ENCODE results near the gene GPX2.

The GPX2 gene

DNA sequence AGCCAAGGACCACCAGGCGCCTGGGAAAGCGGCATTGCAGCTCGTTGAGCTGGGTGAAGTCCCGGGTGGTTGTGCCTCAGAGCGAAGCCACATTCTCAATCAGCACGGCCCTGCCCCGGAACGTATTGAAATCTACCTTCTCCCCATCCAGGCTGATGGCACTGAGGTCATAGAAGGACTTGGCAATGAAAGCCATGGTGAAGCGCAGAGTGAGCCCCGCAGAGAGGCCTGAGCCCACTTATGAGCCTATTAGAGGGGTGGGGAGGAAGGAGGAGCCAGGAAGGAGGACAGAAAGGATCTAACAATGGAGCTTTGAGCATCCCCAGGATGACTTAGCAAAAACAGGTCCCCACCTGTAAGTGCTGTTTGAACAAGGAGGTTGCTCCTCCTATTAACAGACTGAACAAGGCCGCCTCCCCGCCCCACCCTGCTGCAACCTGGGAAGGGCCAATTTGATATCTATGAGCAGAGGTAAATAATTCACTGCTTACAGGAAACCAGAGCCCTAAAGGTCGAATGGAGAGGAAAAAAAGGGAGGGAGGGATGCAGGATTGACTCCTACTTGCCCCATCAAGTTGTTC, at the start of gene GPX2:
Gene GPX2, minus strand, starts transcription at position 215 of the 581 bp plus-strand sequence. Its CDS starts 19 bp downstream, at position 196.
- H3K9me3 ChIP-seq (ENCODE audit: control insufficient read depth, insufficient read depth, low read length) = no peaks in the 10 kb centered on the region
- no peak within 1 kb of the TSS for H3K4me3 ChIP-seq (ENCODE audit: low read depth, low read length)
- peaks cover 15% of the 10 kb centered on the region; the same call in 1 of the 2 replicates for H3K36me3 ChIP-seq (ENCODE audit: control insufficient read depth, insufficient read depth, low read length)
- H3K27ac ChIP-seq (ENCODE audit: low read depth, low read length) = peak within 1 kb of the TSS; percentile 33
- no peaks in the 10 kb centered on the region for H3K27me3 ChIP-seq (ENCODE audit: control insufficient read depth, insufficient read depth, low read length)
- no peak within 1 kb of the TSS for H3K9ac ChIP-seq (ENCODE audit: low read depth, low read length)
- peaks cover 22% of the 10 kb centered on the region for H3K4me1 ChIP-seq (ENCODE audit: control insufficient read depth, insufficient read depth, low read length)

DNA sequence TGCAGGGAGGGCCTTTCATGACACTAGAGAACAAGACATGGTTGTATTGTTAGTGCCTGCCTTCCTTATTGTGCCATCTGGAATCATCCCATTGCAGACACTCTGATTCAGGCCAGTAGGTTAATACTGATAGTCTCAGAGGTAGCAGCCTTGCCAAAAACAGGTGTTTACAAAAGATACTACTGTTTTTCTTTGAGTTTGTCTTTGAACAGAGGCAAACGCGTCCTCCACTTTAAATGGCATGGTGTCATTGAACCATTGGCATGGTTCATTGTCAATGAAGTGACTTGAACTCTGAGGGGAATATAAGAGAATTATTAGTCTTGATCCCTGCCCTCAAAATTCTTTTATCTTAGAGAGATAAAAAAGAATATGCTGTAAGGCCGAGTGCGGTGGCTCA, 48.4 kb upstream of the GPX2 start:
- Histone ChIP-seq H3K27ac (ENCODE audit: low read depth, low read length) (no peak overlapping the region), H3K4me1 (ENCODE audit: control insufficient read depth, insufficient read depth, low read length) (peaks cover 10% of the 10 kb centered on the region; the same call in 1 of the 2 replicates), H3K4me3 (ENCODE audit: low read depth, low read length) (no peak overlapping the region), H3K9ac (ENCODE audit: low read depth, low read length) (no peak overlapping the region), H3K36me3 (ENCODE audit: control insufficient read depth, insufficient read depth, low read length) (no peaks in the 10 kb centered on the region), H3K27me3 (ENCODE audit: control insufficient read depth, insufficient read depth, low read length) (peaks cover 4% of the 10 kb centered on the region; the same call in 1 of the 2 replicates), H3K9me3 (ENCODE audit: control insufficient read depth, insufficient read depth, low read length) (no peaks in the 10 kb centered on the region)

DNA sequence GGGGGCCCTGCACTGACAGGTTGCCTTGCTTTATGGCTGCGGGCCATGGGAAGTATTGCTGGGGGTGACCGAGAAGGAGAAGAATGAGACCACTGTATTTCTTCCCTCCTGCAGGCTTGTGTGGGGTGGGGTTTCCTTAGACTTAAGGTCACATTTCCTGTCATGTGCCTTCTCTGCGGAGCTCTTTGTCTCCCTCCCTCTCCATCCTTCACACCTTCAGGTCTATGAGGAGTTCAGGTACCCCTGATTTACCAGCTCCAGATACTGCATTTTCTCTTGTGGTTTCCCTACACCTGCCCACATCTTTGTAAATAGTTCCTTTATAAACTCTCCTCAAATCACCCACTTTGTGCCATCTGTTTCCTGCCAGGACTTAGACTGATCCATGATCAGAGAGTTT, 47.8 kb upstream of the GPX2 start:
- no peak overlapping the region for H3K27ac ChIP-seq (ENCODE audit: low read depth, low read length)
- no peak overlapping the region for H3K4me3 ChIP-seq (ENCODE audit: low read depth, low read length)
- H3K36me3 ChIP-seq (ENCODE audit: control insufficient read depth, insufficient read depth, low read length) = no peaks in the 10 kb centered on the region
- H3K9ac ChIP-seq (ENCODE audit: low read depth, low read length) = no peak overlapping the region
- peaks cover 10% of the 10 kb centered on the region; the same call in 1 of the 2 replicates for H3K4me1 ChIP-seq (ENCODE audit: control insufficient read depth, insufficient read depth, low read length)
- no peaks in the 10 kb centered on the region for H3K9me3 ChIP-seq (ENCODE audit: control insufficient read depth, insufficient read depth, low read length)
- H3K27me3 ChIP-seq (ENCODE audit: control insufficient read depth, insufficient read depth, low read length) = peaks cover 5% of the 10 kb centered on the region; the same call in 1 of the 2 replicates

DNA sequence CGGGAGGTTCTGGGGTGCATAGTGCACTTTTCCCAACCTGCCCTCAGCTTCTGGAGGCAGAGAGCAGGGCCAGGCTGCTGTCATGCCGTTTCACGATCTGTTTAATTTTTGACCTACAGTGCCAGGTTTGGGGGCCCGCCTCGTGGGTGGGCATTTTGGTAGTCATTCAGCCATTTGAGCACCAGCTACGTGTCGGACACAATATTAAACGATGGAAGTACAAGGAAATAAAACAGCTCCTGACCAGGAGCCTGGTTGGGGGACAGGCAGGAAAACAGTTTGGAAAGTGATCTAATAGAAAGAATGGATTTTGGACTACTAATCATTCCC, 44.9 kb upstream of the GPX2 start:
- peaks cover 5% of the 10 kb centered on the region; the same call in 1 of the 2 replicates for H3K27me3 ChIP-seq (ENCODE audit: control insufficient read depth, insufficient read depth, low read length)
- H3K36me3 ChIP-seq (ENCODE audit: control insufficient read depth, insufficient read depth, low read length) = no peaks in the 10 kb centered on the region
- H3K4me1 ChIP-seq (ENCODE audit: control insufficient read depth, insufficient read depth, low read length) = peaks cover 10% of the 10 kb centered on the region; the same call in 1 of the 2 replicates
- H3K27ac ChIP-seq (ENCODE audit: low read depth, low read length) = peak overlapping the region; percentile 85
- no peaks in the 10 kb centered on the region for H3K9me3 ChIP-seq (ENCODE audit: control insufficient read depth, insufficient read depth, low read length)
- H3K4me3 ChIP-seq (ENCODE audit: low read depth, low read length) = peak overlapping the region; percentile 95
- H3K9ac ChIP-seq (ENCODE audit: low read depth, low read length) = peak overlapping the region; percentile 82

DNA sequence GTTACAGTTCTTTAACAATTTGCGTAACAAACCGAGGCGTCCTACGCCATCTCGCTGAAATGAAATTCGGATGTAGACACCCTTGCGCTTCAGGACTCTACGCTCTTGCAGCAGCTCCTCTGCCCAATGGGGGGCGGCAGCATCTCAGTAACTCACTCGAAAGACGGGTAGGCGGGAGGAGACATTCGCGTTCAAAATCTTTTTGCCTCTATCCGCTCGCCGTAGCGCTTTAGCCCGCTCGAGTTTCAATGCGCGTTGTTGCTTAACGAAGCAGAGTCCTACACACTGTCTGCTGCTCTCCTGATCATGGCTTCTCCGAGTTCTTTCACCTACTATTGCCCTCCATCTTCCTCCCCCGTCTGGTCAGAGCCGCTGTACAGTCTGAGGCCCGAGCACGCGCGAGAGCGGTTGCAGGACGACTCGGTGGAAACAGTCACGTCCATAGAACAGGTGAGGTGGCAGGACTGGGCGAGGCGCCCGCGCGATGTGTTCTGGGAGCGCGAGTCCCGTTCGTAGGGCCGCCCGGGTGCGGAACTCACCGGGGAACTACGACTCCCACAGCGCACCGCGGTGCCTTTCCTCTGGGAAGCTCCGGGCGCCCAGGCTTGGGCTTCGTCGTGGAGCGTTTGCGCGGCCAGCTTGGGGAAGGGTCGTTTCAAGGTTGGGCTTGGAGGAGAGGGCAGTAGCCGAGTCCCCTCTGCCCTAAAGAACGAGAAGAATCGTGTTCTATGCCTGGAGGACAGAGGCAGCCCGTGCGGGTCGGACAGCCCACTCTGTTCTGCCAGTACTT, 44.3 kb upstream of the GPX2 start, which contains the start of gene FNTB:
Gene FNTB, plus strand, starts transcription at position 248 of the 790 bp plus-strand sequence. Its CDS starts 59 bp downstream, at position 307.
- Histone ChIP-seq H3K27ac (ENCODE audit: low read depth, low read length) (peak within 1 kb of the TSS; percentile 85), H3K27me3 (ENCODE audit: control insufficient read depth, insufficient read depth, low read length) (peaks cover 5% of the 10 kb centered on the region; the same call in 1 of the 2 replicates), H3K4me3 (ENCODE audit: low read depth, low read length) (peak within 1 kb of the TSS; percentile 95), H3K36me3 (ENCODE audit: control insufficient read depth, insufficient read depth, low read length) (no peaks in the 10 kb centered on the region), H3K9me3 (ENCODE audit: control insufficient read depth, insufficient read depth, low read length) (no peaks in the 10 kb centered on the region), H3K9ac (ENCODE audit: low read depth, low read length) (peak within 1 kb of the TSS; percentile 82), H3K4me1 (ENCODE audit: control insufficient read depth, insufficient read depth, low read length) (peaks cover 10% of the 10 kb centered on the region; the same call in 1 of the 2 replicates)

DNA sequence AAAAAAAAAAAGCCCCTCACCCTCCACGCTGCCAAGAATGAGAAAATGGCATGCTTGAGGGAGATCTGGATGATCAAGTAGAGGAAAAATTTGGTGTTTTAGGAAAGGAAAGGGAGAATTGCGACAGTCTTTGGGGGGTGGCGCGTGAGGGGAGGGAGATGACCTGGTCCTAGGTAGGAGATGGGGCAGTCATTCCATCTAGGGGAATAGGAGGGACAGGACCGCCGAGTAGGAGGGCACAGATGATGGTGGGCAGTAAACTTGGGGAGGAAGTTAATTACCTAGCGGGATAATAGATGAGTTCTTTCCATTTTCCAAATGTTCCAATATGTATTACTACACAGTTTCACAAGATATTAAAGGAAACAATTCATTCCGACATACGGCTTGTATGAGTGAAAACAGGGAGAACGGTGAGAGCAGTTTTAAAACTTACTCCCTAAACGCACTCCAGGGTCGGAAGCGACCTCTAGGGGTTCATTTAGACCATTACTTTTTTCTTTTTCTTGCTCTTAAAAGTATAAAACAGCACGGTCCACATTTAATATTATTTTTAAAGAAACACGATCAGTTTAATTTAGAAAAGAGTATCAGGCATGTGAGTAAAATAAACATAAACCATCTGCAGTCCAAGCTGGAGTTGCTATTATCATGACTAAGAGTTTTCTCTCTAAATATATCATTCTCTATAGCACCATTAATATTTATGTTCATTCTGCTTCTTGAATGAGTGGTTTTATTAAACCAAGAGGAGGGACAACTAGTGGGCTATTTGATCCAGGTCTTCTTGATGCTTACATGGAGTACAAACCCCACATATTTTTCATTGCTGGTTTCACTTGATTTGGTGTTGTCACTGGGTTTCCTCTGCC, 41.1 kb upstream of the GPX2 start:
- Histone ChIP-seq H3K27me3 (ENCODE audit: control insufficient read depth, insufficient read depth, low read length) (peaks cover 5% of the 10 kb centered on the region; the same call in 1 of the 2 replicates), H3K4me1 (ENCODE audit: control insufficient read depth, insufficient read depth, low read length) (peaks cover 16% of the 10 kb centered on the region), H3K27ac (ENCODE audit: low read depth, low read length) (no peak overlapping the region), H3K9ac (ENCODE audit: low read depth, low read length) (no peak overlapping the region), H3K9me3 (ENCODE audit: control insufficient read depth, insufficient read depth, low read length) (no peaks in the 10 kb centered on the region), H3K4me3 (ENCODE audit: low read depth, low read length) (peak overlapping the region; percentile 51), H3K36me3 (ENCODE audit: control insufficient read depth, insufficient read depth, low read length) (no peaks in the 10 kb centered on the region)

DNA sequence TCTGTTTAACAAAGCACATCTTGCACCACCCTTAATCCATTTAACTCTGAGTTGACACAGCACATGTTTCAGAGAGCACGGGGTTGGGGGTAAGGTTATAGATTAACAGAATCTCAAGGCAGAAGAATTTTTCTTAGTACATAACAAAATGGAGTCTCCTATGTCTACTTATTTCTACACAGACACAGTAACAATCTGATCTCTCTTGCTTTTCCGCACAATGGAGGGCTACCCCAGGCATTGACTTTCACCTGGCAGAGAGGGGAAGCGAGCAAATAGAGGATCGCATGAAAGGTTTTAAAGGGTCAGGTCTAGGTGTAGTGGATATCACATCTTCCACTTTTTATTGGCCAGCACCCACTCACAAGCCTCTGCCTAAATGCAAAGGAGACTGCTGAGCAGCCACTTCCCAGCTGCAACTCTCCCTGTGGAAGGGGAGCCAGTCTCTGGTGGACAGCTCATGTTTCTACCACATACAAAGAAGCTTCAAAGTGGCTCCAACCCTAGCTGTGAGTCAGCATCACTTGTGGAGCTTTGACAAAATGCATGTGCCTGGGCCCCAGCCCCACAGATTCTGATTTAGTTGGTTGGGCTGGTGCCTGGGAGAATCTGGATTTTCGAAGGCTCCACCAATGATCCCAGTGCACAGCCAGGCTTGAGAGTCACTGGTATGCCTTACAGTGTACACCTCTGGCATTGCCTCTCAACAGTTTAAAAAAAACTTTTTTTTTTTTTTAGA, 37.0 kb upstream of the GPX2 start:
- H3K36me3 ChIP-seq (ENCODE audit: control insufficient read depth, insufficient read depth, low read length) = no peaks in the 10 kb centered on the region
- peaks cover 18% of the 10 kb centered on the region for H3K4me1 ChIP-seq (ENCODE audit: control insufficient read depth, insufficient read depth, low read length)
- H3K9ac ChIP-seq (ENCODE audit: low read depth, low read length) = no peak overlapping the region

DNA sequence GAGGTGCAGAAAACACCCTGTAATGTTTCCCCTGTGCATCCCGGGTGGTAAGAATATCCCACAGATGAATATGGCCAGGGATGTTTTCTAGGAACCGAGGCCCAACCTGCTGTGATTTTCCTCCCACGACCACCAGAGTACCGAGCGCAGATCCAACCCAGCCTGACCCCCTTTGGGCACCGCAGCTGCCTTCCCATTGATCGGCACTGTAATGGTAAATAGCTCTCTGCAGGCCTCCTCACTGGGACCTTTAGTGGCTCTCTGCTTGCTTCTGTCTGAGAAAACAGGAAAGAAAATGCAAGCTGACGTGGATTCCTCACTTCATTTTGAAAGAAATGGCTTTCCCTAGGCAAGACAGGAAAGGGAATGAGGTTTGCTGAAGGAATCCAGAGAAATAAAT, 32.0 kb upstream of the GPX2 start:
- peak overlapping the region; percentile 85 for H3K27ac ChIP-seq (ENCODE audit: low read depth, low read length)

More for the DNA sequence above, 37.0 kb upstream of the GPX2 start:
- Histone ChIP-seq H3K27ac (ENCODE audit: low read depth, low read length) (peak overlapping the region; percentile 71), H3K4me3 (ENCODE audit: low read depth, low read length) (no peak overlapping the region), H3K27me3 (ENCODE audit: control insufficient read depth, insufficient read depth, low read length) (no peaks in the 10 kb centered on the region), H3K9me3 (ENCODE audit: control insufficient read depth, insufficient read depth, low read length) (no peaks in the 10 kb centered on the region)

DNA sequence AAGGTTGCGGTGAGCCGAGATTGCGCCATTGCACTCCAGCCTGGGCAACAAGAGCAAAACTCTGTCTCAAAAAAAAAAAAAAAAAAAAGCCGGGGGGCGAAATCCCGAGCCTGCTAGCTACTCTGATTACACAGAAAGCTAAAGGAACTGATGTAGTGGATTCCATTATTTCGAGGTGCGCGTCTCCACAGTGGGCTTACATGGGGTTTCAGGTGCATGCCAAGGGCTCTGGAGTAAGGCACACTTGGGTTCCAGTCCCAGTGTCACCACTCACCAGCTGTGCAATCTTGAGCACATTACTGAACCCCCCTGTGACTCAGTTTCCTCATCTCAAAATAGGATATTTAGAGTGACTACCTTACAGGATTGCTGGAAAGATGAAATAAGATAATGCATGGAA, 31.3 kb upstream of the GPX2 start:
- Histone ChIP-seq H3K27ac (ENCODE audit: low read depth, low read length) (no peak overlapping the region), H3K4me1 (ENCODE audit: control insufficient read depth, insufficient read depth, low read length) (peaks cover 44% of the 10 kb centered on the region), H3K9ac (ENCODE audit: low read depth, low read length) (no peak overlapping the region), H3K36me3 (ENCODE audit: control insufficient read depth, insufficient read depth, low read length) (no peaks in the 10 kb centered on the region), H3K27me3 (ENCODE audit: control insufficient read depth, insufficient read depth, low read length) (peaks cover 12% of the 10 kb centered on the region; the same call in 1 of the 2 replicates), H3K4me3 (ENCODE audit: low read depth, low read length) (no peak overlapping the region), H3K9me3 (ENCODE audit: control insufficient read depth, insufficient read depth, low read length) (no peaks in the 10 kb centered on the region)

More for the DNA sequence above, 32.0 kb upstream of the GPX2 start:
- H3K27me3 ChIP-seq (ENCODE audit: control insufficient read depth, insufficient read depth, low read length) = peaks cover 12% of the 10 kb centered on the region; the same call in 1 of the 2 replicates
- peaks cover 40% of the 10 kb centered on the region for H3K4me1 ChIP-seq (ENCODE audit: control insufficient read depth, insufficient read depth, low read length)
- no peaks in the 10 kb centered on the region for H3K36me3 ChIP-seq (ENCODE audit: control insufficient read depth, insufficient read depth, low read length)
- no peak overlapping the region for H3K4me3 ChIP-seq (ENCODE audit: low read depth, low read length)
- H3K9me3 ChIP-seq (ENCODE audit: control insufficient read depth, insufficient read depth, low read length) = no peaks in the 10 kb centered on the region
- H3K9ac ChIP-seq (ENCODE audit: low read depth, low read length) = no peak overlapping the region

DNA sequence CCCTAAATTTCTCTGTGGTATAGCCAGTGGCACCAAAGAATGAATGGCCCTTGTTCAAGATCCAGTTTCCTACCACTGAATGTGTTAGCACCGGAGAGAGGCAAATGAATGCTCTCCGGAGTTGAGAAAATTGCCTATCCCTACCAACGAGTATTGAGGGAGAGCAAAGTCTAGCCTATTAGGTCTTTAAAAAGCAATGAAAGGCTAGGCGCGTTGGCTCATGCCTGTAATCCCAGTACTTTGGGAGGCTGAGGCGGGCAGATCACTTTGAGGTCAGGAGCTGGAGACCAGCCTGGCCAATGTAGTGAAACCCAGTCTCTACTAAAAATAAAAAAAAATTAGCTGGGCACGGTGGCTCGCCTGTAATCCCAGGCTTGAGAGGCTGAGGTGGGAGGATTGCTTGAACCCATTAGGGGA, 30.5 kb upstream of the GPX2 start:
- Histone ChIP-seq H3K27me3 (ENCODE audit: control insufficient read depth, insufficient read depth, low read length) (peaks cover 12% of the 10 kb centered on the region; the same call in 1 of the 2 replicates), H3K9ac (ENCODE audit: low read depth, low read length) (no peak overlapping the region), H3K27ac (ENCODE audit: low read depth, low read length) (no peak overlapping the region), H3K36me3 (ENCODE audit: control insufficient read depth, insufficient read depth, low read length) (no peaks in the 10 kb centered on the region), H3K9me3 (ENCODE audit: control insufficient read depth, insufficient read depth, low read length) (no peaks in the 10 kb centered on the region), H3K4me3 (ENCODE audit: low read depth, low read length) (peak overlapping the region; percentile 81; the same call in 1 of the 2 replicates), H3K4me1 (ENCODE audit: control insufficient read depth, insufficient read depth, low read length) (peaks cover 52% of the 10 kb centered on the region)
